Heart right ventricle (tissue), 16 donors: Measurements from ENCODE around the gene RBMS3. TPM values are rescaled to one million over a fixed set of nuclear protein-coding genes. Genes with fewer than 3 reads are reported as not detected.

ENCODE experiments used
- ATAC-seq, 8 donors: fragments of 200-7000 bp; cut with Tn5 transposase; one replicate each; pipeline ENCODE4 v1.9.1; 2020; ENCODE audit warnings: mild to moderate bottlenecking in 8 of 8, moderate library complexity in 8 of 8, moderate number of reproducible peaks in 1 of 8
- DNase-seq, 2 donors: peaks; one replicate each; pipeline ENCODE4 v3.0.0-alpha.2; 2020
- H3K27ac ChIP-seq, 10 donors: fragments of 200-600 bp; sonication (generic) in 2 of 10; one replicate each; pipeline versions ENCODE4 v1.5.0 to v1.8.0; 2020 to 2022; ENCODE audit warnings: mild to moderate bottlenecking in 3 of 10
- H3K27me3 ChIP-seq, 7 donors: fragments of 200-600 bp; one replicate each; pipeline ENCODE4 v1.8.0; 2021 to 2022; ENCODE audit warnings: mild to moderate bottlenecking in 2 of 7
- H3K36me3 ChIP-seq, 9 donors: fragments of 200-600 bp; sonication (generic) in 1 of 9; one replicate each; pipeline versions ENCODE4 v1.5.0 to v1.8.0; 2020 to 2022; ENCODE audit warnings: mild to moderate bottlenecking in 2 of 9
- H3K4me1 ChIP-seq, 9 donors: fragments of 200-600 bp; sonication (generic) in 1 of 9; one replicate each; pipeline versions ENCODE4 v1.5.0 to v1.8.0; 2020 to 2022; ENCODE audit warnings: mild to moderate bottlenecking in 4 of 9
- H3K4me3 ChIP-seq, 10 donors: fragments of 200-600 bp; sonication (generic) in 2 of 10; one replicate each; pipeline versions ENCODE4 v1.5.0 to v1.8.0; 2020 to 2022; ENCODE audit warnings: mild to moderate bottlenecking in 7 of 10, moderate library complexity in 2 of 10
- H3K9me3 ChIP-seq, 11 donors: fragments of 200-600 bp in 10 of 11; sonication (generic) in 2 of 11; one replicate each; pipeline versions ENCODE4 v1.5.0 to v1.8.0; 2013 to 2022; ENCODE audit warnings: mild to moderate bottlenecking in 2 of 11, control low read depth in 1 of 11, moderate library complexity in 1 of 11
- CTCF ChIP-seq, 9 donors: fragments of 200-600 bp; sonication (generic) in 2 of 9; IDR thresholded peaks; one replicate each; pipeline versions ENCODE4 v1.5.0 to v1.8.0; 2021 to 2022; ENCODE audit warnings: antibody characterized with exemption in 9 of 9, mild to moderate bottlenecking in 5 of 9, moderate library complexity in 1 of 9
- WGBS, 2 donors: extraction: QIAGEN DNeasy Blood & Tissue Kit; methylation state at CpG; one replicate each; pipeline ENCODE4 v1.1.7; 2013; ENCODE audit warnings: inconsistent platforms in 1 of 2; 5-methylcytosine and 5-hydroxymethylcytosine counted together
- intact Hi-C, 10 donors: fragments of 100-400 bp; cut with DNase I; formaldehyde crosslinking; loops; one replicate each; pipeline versions ENCODE4 v1.11.1 to v1.14.2; 2022
- polyA plus RNA-seq, 2 donors: library from polyadenylated mRNA; stranded (reverse); fragments of 200-250 nt; gene quantifications; one replicate each; pipeline ENCODE4 v1.2.3, GENCODE V29; 2013
- total RNA-seq, 10 donors: library from RNA; stranded (reverse); fragmentation: NEBNext Ultra II Directional in 3 of 10; extraction: Animal tissue kit (Norgen Biotek cat#: 25700) in 3 of 10; gene quantifications; one replicate each; pipeline versions ENCODE4 v1.2.1 to v1.2.4, GENCODE V29; 2021 to 2023
- donor health status: Arrhythmogenic right ventricular cardiomyopathy.
- donor health status: ischemic (EF 13 %, LVEDD 7.1; RV severe dilation, severe dysfunction).
- donor health status: healthy with polysubstance abuse.
- donor health status: DM: no; HTN: yes; CAD: no.
- donor health status: DM: no; HTN: no; CAD: no.
- donor health status: ischemic (EF 25% LVEDD 6.9; RV normal size, moderate dysfunction).
- donor health status: ischemic (EF 25% LVEDD 5.7; RV mildly dilated, moderate dysfunction).
- donor health status: healthy.
- donor health status: DM: yes; HTN: yes; CAD: no.
- donor health status: Ischemic cardiomyopathy.
- donor health status: ischemic (EF 35%, LVEDD 5.7; RV mildly dilated, moderate dysfunction).
- donor health status: nonischemic (EF 11% LVEDD 7.7; RV severe dilation, severe dysfunction).
- donor health status: DM: yes; HTN: yes; CAD: no.
- donor health status: PGD.
- donor health status: ischemic (EF 29% LVEDD 5.4; RV normal size, mild dysfunction).
- donor health status: nonischemic (EF 23%, LVEDD 6.1; RV moderate dilation, normal function).

The RBMS3 gene
- total and polyA plus RNA-seq, 12 donors: 3.2 to 41.1 (median 26.4) TPM

- H3K27me3 ChIP-seq: no peaks in the 10 kb centered on the region
- peaks cover 0 to 5% (median 0%) of the 10 kb centered on the region in 9 donors for H3K36me3 ChIP-seq
- ATAC-seq (no peak), DNase-seq (no peak)
- peaks cover 0 to 10% (median 0%) of the 10 kb centered on the region in 11 donors for H3K9me3 ChIP-seq
- H3K27ac ChIP-seq: no peak overlapping the region
- H3K4me3 ChIP-seq: no peak overlapping the region
- intact Hi-C loops: loop anchor here in 1 of 10 donors (10.0 kb wide), 1 partner anchor 503 kb away; no protein-coding TSS in a partner anchor
- 83 to 85% methylated on average over 1 of the region's 1 CpG for WGBS, 2 donors
- H3K4me1 ChIP-seq: peaks cover 0 to 10% (median 0%) of the 10 kb centered on the region in 9 donors
- TF ChIP-seq CTCF (IDR thresholded peaks at IDR 0.05): no peak
Measured at GRCh38 chr3:29777869-29778268, 497.0 kb downstream of the RBMS3 start.

- Histone ChIP-seq H3K27ac (no peak overlapping the region), H3K36me3 (no peaks in the 10 kb centered on the region), H3K4me3 (no peak overlapping the region), H3K27me3 (no peaks in the 10 kb centered on the region), H3K9me3 (peaks cover 0 to 35% (median 0%) of the 10 kb centered on the region in 11 donors), H3K4me1 (no peaks in the 10 kb centered on the region)
- intact Hi-C loops: no loop called here
- ATAC-seq: no peak
- no peak for DNase-seq
- 86 to 90% methylated on average over 1 of the region's 1 CpG for WGBS, 2 donors
- no peak for TF ChIP-seq CTCF (IDR thresholded peaks at IDR 0.05)
Measured at GRCh38 chr3:29789686-29790085, 508.8 kb downstream of the RBMS3 start.

GRCh38 chr3:29796808-29797207, 515.9 kb downstream of the RBMS3 start:
- TF ChIP-seq CTCF (IDR thresholded peaks at IDR 0.05): no peak
- Histone ChIP-seq H3K27ac (no peak overlapping the region), H3K27me3 (no peaks in the 10 kb centered on the region), H3K4me1 (no peaks in the 10 kb centered on the region), H3K9me3 (no peaks in the 10 kb centered on the region), H3K36me3 (no peaks in the 10 kb centered on the region), H3K4me3 (no peak overlapping the region)
- 98% methylated on average over 8 of the region's 8 CpGs for WGBS, 2 donors
- no peak for DNase-seq
- intact Hi-C loops: no loop called here
- ATAC-seq: no peak

- no peak overlapping the region for H3K4me3 ChIP-seq
- ATAC-seq (no peak), DNase-seq (no peak)
- H3K36me3 ChIP-seq: no peaks in the 10 kb centered on the region
- no peak overlapping the region for H3K27ac ChIP-seq
- intact Hi-C loops: no loop called here
- no peaks in the 10 kb centered on the region for H3K27me3 ChIP-seq
- WGBS, 2 donors: 94 to 97% methylated on average over 4 of the region's 4 CpGs
- no peak for TF ChIP-seq CTCF (IDR thresholded peaks at IDR 0.05)
- peaks cover 0 to 14% (median 0%) of the 10 kb centered on the region in 9 donors for H3K4me1 ChIP-seq
- no peaks in the 10 kb centered on the region for H3K9me3 ChIP-seq
Measured at GRCh38 chr3:29802057-29802456, 521.2 kb downstream of the RBMS3 start.
